Transverse colon (tissue), 4 donors: ENCODE data around the gene COPS8. TPM values are rescaled to one million over a fixed set of nuclear protein-coding genes. Genes with fewer than 3 reads are reported as not detected.
A peak's percentile ranks its signal among the peaks of the same experiment; 100 is the strongest.

ENCODE experiments used
- DNase-seq: peaks from one replicate; pipeline ENCODE4 v3.0.0-alpha.2; 2019
- H3K27ac ChIP-seq, 4 donors: fragments of 200-600 bp; sonication (generic); 2 replicates each; pipeline ENCODE4 v1.5.1; 2016 to 2018; ENCODE audit warnings: inconsistent platforms in 4 of 4
- H3K27me3 ChIP-seq: fragments of 200-600 bp; sonication (generic); 2 replicates; pipeline ENCODE4 v1.5.1; 2017; ENCODE audit warnings: inconsistent platforms
- H3K36me3 ChIP-seq, 4 donors: fragments of 200-600 bp; sonication (generic); 2 replicates each; pipeline ENCODE4 v1.5.1; 2017 to 2019; ENCODE audit warnings: inconsistent platforms in 4 of 4
- H3K4me1 ChIP-seq, 4 donors: fragments of 200-600 bp; sonication (generic); 2 replicates each; pipeline ENCODE4 v1.5.1; 2017 to 2020; ENCODE audit warnings: inconsistent platforms in 4 of 4
- H3K4me3 ChIP-seq, 4 donors: fragments of 200-600 bp; sonication (generic); 1 replicate in 1 of 4; 2 replicates in 3 of 4; pipeline versions ENCODE4 v1.5.1 to v1.6.1; 2017 to 2019; ENCODE audit warnings: inconsistent platforms in 4 of 4
- H3K9me3 ChIP-seq, 2 donors: fragments of 200-600 bp; sonication (generic); 2 replicates each; pipeline ENCODE4 v1.5.1; 2017 to 2019; ENCODE audit warnings: inconsistent platforms in 2 of 2
- EP300 ChIP-seq: sonication (generic); formaldehyde crosslinking; IDR thresholded peaks from one replicate; pipeline ENCODE4 v1.6.1; 2017; ENCODE audit warnings: antibody characterized with exemption, low read depth
- POLR2A ChIP-seq: fragments of 450-650 bp; IDR thresholded peaks from one replicate; pipeline ENCODE4 v1.6.1; 2016; ENCODE audit warnings: antibody characterized with exemption, mild to moderate bottlenecking, moderate library complexity
- POLR2AphosphoS5 ChIP-seq, 3 donors: sonication (generic); formaldehyde crosslinking; IDR thresholded peaks; one replicate each; pipeline ENCODE4 v1.6.1; 2016; ENCODE audit warnings: antibody characterized with exemption in 3 of 3
- WGBS, 2 donors: methylation state at CpG; one replicate each; pipeline ENCODE4 v1.1.5; 2018; ENCODE audit warnings: low coverage in 1 of 2; 5-methylcytosine and 5-hydroxymethylcytosine counted together
- in situ Hi-C, 4 donors: fragments of 200-750 bp; cut with MboI; loops; one replicate each; pipeline versions ENCODE4 v1.15.0 to v1.15.1; 2017; ENCODE audit warnings: low sequenced_read_pairs in 3 of 4, low pct_ligation_motif_present in 1 of 4, low pct_unique_long_range_greater_than_20kb in 1 of 4
- intact Hi-C: fragments of 100-400 bp; cut with DNase I; formaldehyde crosslinking; loops from one replicate; pipeline ENCODE4 v1.15.1; 2023; ENCODE audit warnings: low total_unique reads
- total RNA-seq, 4 donors: library from RNA; depleted of rRNA; stranded (reverse); fragments of >200 nt; gene quantifications; one replicate each; pipeline ENCODE4 v1.1.0, GENCODE V29; 2016
- TF ChIP-seq, protein P1 (sequence below), 5 experiments: fragments of 200-600 bp in 3 of 5; fragments of 450-650 bp in 2 of 5; sonication (generic) in 3 of 5; IDR thresholded peaks; 1 replicate in 2 of 5; 2 replicates in 3 of 5; pipeline ENCODE4 v1.5.1; 2016 to 2017; ENCODE audit warnings: antibody characterized with exemption in 5 of 5, inconsistent platforms in 3 of 5, mild to moderate bottlenecking in 2 of 5, moderate library complexity in 1 of 5

The COPS8 gene
- total RNA-seq, 4 donors from 2014 or later = 10.3 to 43.0 (median 35.4) TPM

DNA sequence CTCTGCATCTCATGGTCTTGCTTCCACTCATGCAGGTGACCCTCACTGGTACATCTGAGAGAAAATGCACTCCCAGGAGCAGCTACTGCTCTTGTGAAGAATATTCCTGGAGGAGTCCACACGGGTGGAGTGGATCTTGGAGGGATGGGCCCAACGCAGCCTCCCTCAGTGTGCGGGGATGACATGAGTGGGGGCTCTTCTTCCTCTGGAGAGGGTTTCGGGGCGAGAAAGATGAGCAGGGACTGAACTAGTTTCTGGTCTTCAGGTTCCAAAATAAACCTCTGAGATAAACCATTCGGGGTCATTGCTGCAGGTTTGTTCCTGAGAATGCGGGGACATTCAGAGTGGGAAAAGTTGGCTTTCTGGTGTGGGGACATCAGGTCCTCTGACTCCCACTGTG, 39.1 kb downstream of the COPS8 start:
- Histone ChIP-seq H3K27ac (no peak overlapping the region), H3K9me3 (no peaks in the 10 kb centered on the region), H3K4me3 (no peak overlapping the region), H3K36me3 (no peaks in the 10 kb centered on the region), H3K4me1 (peaks cover 0 to 23% (median 18%) of the 10 kb centered on the region in 4 donors), H3K27me3 (no peaks in the 10 kb centered on the region)
- in situ Hi-C loops (no loop called here), intact Hi-C loops (loop anchor here (10.0 kb wide), 2 partner anchors 350 to 450 kb away; no protein-coding TSS in a partner anchor)
- DNase-seq = no peak
- WGBS, 2 donors = 91 to 99% methylated on average over 7 of the region's 7 CpGs
- TF ChIP-seq EP300 (no peak), POLR2AphosphoS5 (IDR thresholded peaks at IDR 0.05) (no peak), POLR2A (no peak)
- TF ChIP-seq, protein P1, sequence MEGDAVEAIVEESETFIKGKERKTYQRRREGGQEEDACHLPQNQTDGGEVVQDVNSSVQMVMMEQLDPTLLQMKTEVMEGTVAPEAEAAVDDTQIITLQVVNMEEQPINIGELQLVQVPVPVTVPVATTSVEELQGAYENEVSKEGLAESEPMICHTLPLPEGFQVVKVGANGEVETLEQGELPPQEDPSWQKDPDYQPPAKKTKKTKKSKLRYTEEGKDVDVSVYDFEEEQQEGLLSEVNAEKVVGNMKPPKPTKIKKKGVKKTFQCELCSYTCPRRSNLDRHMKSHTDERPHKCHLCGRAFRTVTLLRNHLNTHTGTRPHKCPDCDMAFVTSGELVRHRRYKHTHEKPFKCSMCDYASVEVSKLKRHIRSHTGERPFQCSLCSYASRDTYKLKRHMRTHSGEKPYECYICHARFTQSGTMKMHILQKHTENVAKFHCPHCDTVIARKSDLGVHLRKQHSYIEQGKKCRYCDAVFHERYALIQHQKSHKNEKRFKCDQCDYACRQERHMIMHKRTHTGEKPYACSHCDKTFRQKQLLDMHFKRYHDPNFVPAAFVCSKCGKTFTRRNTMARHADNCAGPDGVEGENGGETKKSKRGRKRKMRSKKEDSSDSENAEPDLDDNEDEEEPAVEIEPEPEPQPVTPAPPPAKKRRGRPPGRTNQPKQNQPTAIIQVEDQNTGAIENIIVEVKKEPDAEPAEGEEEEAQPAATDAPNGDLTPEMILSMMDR (IDR thresholded peaks at IDR 0.05) = no peak

DNA sequence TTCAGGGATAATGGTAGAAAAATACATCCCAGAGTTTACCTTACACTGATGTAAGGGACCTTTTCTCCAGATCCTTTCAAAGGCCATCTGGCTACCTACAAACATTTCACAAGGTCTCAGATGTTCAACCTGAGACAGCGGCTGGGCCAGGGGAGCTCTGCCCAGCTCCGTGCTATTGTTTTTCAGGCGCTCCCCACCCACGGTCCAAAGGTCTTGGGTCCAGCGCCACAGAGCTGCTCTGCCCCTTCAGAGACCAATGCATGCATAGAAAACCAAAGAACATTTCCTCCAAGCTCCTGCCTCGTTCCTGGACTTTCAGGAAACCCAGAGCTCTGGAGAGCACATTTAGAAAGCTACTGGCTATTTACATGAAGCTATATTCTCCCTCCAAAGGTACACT, 40.3 kb downstream of the COPS8 start:
- Histone ChIP-seq H3K27me3 (no peaks in the 10 kb centered on the region), H3K4me1 (peaks cover 0 to 23% (median 18%) of the 10 kb centered on the region in 4 donors), H3K9me3 (no peaks in the 10 kb centered on the region), H3K4me3 (no peak overlapping the region), H3K36me3 (no peaks in the 10 kb centered on the region), H3K27ac (peak overlapping the region; percentile 68 to 80 (median 68))
- TF ChIP-seq POLR2A (no peak), POLR2AphosphoS5 (IDR thresholded peaks at IDR 0.05) (no peak), EP300 (no peak)
- TF ChIP-seq, protein P1 (IDR thresholded peaks at IDR 0.05) = no peak
- 54% methylated on average over 6 of the region's 6 CpGs; no CpG with 5 or more reads in 1 of the 2 donors for WGBS, 2 donors
- intact Hi-C loops = loop anchor here (10.0 kb wide), 2 partner anchors 349 to 449 kb away; no protein-coding TSS in a partner anchor
- in situ Hi-C loops = no loop called here
- DNase-seq = no peak

DNA sequence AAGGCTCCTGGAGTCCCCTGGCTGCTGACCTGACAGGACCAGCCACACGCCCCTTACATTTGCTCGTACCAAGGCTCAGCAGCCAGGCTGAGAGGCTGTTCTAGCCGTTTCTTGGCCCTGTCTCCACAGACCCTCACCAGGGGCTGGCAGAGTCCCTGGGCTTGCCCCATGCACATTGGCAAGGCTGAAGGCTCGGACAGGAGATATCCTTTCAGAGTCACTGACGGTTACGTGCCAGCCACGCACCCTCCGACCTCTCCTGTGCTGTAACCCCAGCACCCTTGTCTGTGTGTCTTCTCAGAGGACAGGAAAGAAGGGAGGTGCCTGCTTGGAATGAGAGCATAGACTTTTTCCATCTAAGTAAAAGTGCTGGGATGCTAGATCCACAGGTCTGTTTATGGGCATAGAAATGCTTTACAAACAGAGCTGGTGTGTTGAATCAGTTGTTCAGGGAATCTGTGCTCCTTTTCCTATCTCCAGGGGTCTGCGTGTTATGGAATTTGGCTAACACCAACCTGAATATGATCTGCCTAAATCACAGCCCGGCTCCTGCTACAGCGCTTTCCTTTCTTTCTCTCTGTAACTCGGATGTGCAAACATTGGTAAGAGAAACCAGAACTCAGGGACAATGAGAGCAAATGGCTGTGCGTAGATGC, 41.0 kb downstream of the COPS8 start:
- intact Hi-C loops (loop anchor here (10.0 kb wide), 2 partner anchors 348 to 448 kb away; no protein-coding TSS in a partner anchor), in situ Hi-C loops (no loop called here)
- 79 to 80% methylated on average over 4 to 13 of the region's 13 CpGs for WGBS, 2 donors
- H3K27me3 ChIP-seq = no peaks in the 10 kb centered on the region
- H3K36me3 ChIP-seq = no peaks in the 10 kb centered on the region
- TF ChIP-seq POLR2A = no peak
- no peak for TF ChIP-seq POLR2AphosphoS5 (IDR thresholded peaks at IDR 0.05)
- TF ChIP-seq, protein P1 (IDR thresholded peaks at IDR 0.05) = no peak
- no peak for TF ChIP-seq EP300
- no peak overlapping the region for H3K4me3 ChIP-seq
- peaks cover 0 to 23% (median 18%) of the 10 kb centered on the region in 4 donors for H3K4me1 ChIP-seq
- no peak for DNase-seq
- H3K27ac ChIP-seq = peak overlapping the region; percentile 68 to 80 (median 68)
- no peaks in the 10 kb centered on the region for H3K9me3 ChIP-seq

DNA sequence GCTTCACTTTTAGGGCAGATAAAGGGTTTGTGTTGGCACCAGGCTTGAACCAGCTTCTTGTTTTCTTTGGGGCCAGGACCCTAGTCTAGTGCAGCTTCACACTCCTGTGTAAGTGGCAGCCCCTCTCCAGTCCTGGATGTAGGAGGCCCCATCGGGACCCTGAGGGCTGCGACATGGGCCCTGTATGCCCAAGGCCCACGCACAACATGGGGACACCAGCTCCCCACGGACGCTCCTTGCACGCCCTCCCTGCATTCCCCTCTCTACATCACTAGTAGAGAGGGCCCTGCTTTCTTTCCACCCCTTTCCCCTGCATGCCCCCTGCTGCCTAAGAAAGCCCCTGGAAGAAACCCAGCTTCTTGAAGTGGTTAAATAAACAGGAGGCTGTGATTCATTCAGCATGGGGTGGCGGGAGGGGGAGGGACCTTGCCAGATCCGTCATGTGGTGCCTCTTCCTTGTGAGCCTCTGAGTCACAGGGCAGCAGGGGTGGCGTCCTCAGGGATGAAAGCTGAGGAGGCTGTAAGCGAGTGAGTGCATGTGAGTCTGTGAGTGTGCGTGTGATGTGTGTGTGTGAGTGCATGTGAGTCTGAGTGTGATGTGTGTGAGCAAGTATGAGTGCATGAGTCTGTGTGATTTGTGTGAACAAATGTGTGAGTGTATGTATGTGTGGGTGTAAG, 42.5 kb downstream of the COPS8 start:
- intact Hi-C loops = loop anchor here (10.0 kb wide), 2 partner anchors 347 to 447 kb away; no protein-coding TSS in a partner anchor
- Histone ChIP-seq H3K9me3 (no peaks in the 10 kb centered on the region), H3K27ac (peak overlapping the region; percentile 68 to 80 (median 71)), H3K4me3 (no peak overlapping the region), H3K36me3 (no peaks in the 10 kb centered on the region), H3K4me1 (peaks cover 0 to 23% (median 18%) of the 10 kb centered on the region in 4 donors), H3K27me3 (no peaks in the 10 kb centered on the region)
- WGBS, 2 donors = 31 to 36% methylated on average over 9 to 11 of the region's 11 CpGs
- in situ Hi-C loops = no loop called here
- DNase-seq = peak; percentile 79
- TF ChIP-seq, protein P1 (IDR thresholded peaks at IDR 0.05) = no peak
- TF ChIP-seq EP300 = peak; percentile 25
- peak; percentile 72 to 87 (median 79) for TF ChIP-seq POLR2AphosphoS5 (IDR thresholded peaks at IDR 0.05)
